KOPT-K1 (cell line): Measurements from ENCODE around the gene IFNG-AS1.

Experiments used
- H3K27ac ChIP-seq: fragments of 200-600 bp; sonication (generic); 2 replicates; pipeline ENCODE4 v1.5.1; 2016; ENCODE audit warnings: antibody characterized with exemption, mild to moderate bottlenecking, low read depth, low read length; ENCODE audit not compliant: poor library complexity, severe bottlenecking
- H3K36me3 ChIP-seq: fragments of 200-600 bp; sonication (generic); 2 replicates; pipeline ENCODE4 v1.5.1; 2017; ENCODE audit warnings: antibody characterized with exemption, mild to moderate bottlenecking, low read length, moderate library complexity; ENCODE audit not compliant: insufficient read depth
- H3K9me3 ChIP-seq: fragments of 200-600 bp; sonication (generic); 2 replicates; pipeline ENCODE4 v1.5.1; 2017; ENCODE audit warnings: antibody characterized with exemption, low read length, mild to moderate bottlenecking; ENCODE audit not compliant: insufficient read depth, poor library complexity, severe bottlenecking

Gene IFNG-AS1

GRCh38 chr12:67989184-67989920 lies at the start of gene IFNG-AS1:
IFNG-AS1 (plus strand) TSS chr12:67989447.
- no peaks in the 10 kb centered on the region for H3K36me3 ChIP-seq
- H3K27ac ChIP-seq, result no peak within 1 kb of the TSS
- H3K9me3 ChIP-seq, result no peaks in the 10 kb centered on the region

GRCh38 chr12:67939611-67940010 lies 49.6 kb upstream of the IFNG-AS1 start:
- Histone ChIP-seq H3K36me3 (no peaks in the 10 kb centered on the region), H3K9me3 (no peaks in the 10 kb centered on the region), H3K27ac (no peak overlapping the region)

GRCh38 chr12:67940780-67941243 lies 48.4 kb upstream of the IFNG-AS1 start:
- Histone ChIP-seq H3K9me3 (no peaks in the 10 kb centered on the region), H3K36me3 (no peaks in the 10 kb centered on the region), H3K27ac (no peak overlapping the region)

- Histone ChIP-seq H3K9me3 (no peaks in the 10 kb centered on the region), H3K27ac (no peak overlapping the region), H3K36me3 (no peaks in the 10 kb centered on the region)
These were observed 46.5 kb upstream of the IFNG-AS1 start for GRCh38 chr12:67942724-67943123.

- Histone ChIP-seq H3K9me3 (no peaks in the 10 kb centered on the region), H3K27ac (no peak overlapping the region), H3K36me3 (no peaks in the 10 kb centered on the region)
These were observed 45.9 kb upstream of the IFNG-AS1 start for GRCh38 chr12:67943141-67943892.

GRCh38 chr12:67944093-67944492 lies 45.2 kb upstream of the IFNG-AS1 start:
- Histone ChIP-seq H3K9me3 (no peaks in the 10 kb centered on the region), H3K27ac (no peak overlapping the region), H3K36me3 (no peaks in the 10 kb centered on the region)

GRCh38 chr12:67952787-67953186 lies 36.5 kb upstream of the IFNG-AS1 start:
- no peak overlapping the region for H3K27ac ChIP-seq
- H3K36me3 ChIP-seq, result no peaks in the 10 kb centered on the region
- no peaks in the 10 kb centered on the region for H3K9me3 ChIP-seq

GRCh38 chr12:67957383-67957782 lies 31.9 kb upstream of the IFNG-AS1 start:
- H3K36me3 ChIP-seq, result no peaks in the 10 kb centered on the region
- no peak overlapping the region for H3K27ac ChIP-seq
- peaks cover 3% of the 10 kb centered on the region for H3K9me3 ChIP-seq

GRCh38 chr12:67958187-67958586 lies 31.1 kb upstream of the IFNG-AS1 start:
- no peaks in the 10 kb centered on the region for H3K36me3 ChIP-seq
- peaks cover 3% of the 10 kb centered on the region for H3K9me3 ChIP-seq
- no peak overlapping the region for H3K27ac ChIP-seq

GRCh38 chr12:67964456-67964855 lies 24.8 kb upstream of the IFNG-AS1 start:
- H3K36me3 ChIP-seq, result no peaks in the 10 kb centered on the region
- no peak overlapping the region for H3K27ac ChIP-seq
- H3K9me3 ChIP-seq, result peaks cover 3% of the 10 kb centered on the region

- Histone ChIP-seq H3K36me3 (no peaks in the 10 kb centered on the region), H3K9me3 (no peaks in the 10 kb centered on the region), H3K27ac (no peak overlapping the region)
These were observed 22.7 kb upstream of the IFNG-AS1 start for GRCh38 chr12:67966560-67966959.

GRCh38 chr12:67968321-67968720 lies 20.9 kb upstream of the IFNG-AS1 start:
- H3K36me3 ChIP-seq, result no peaks in the 10 kb centered on the region
- H3K9me3 ChIP-seq, result no peaks in the 10 kb centered on the region
- H3K27ac ChIP-seq, result no peak overlapping the region

- no peaks in the 10 kb centered on the region for H3K36me3 ChIP-seq
These were observed 20.5 kb upstream of the IFNG-AS1 start for GRCh38 chr12:67968725-67969124.

GRCh38 chr12:67969134-67969802 lies 20.0 kb upstream of the IFNG-AS1 start:
- no peak overlapping the region for H3K27ac ChIP-seq
- H3K36me3 ChIP-seq, result no peaks in the 10 kb centered on the region
- H3K9me3 ChIP-seq, result no peaks in the 10 kb centered on the region

More at GRCh38 chr12:67968725-67969124, 20.5 kb upstream of the IFNG-AS1 start:
- H3K9me3 ChIP-seq, result no peaks in the 10 kb centered on the region
- no peak overlapping the region for H3K27ac ChIP-seq

GRCh38 chr12:67977668-67978067 lies 11.6 kb upstream of the IFNG-AS1 start:
- no peak overlapping the region for H3K27ac ChIP-seq
- H3K36me3 ChIP-seq, result no peaks in the 10 kb centered on the region
- peaks cover 12% of the 10 kb centered on the region for H3K9me3 ChIP-seq
